Muscle layer of duodenum (tissue), 2 donors: ENCODE measurements around the gene PTAFR.

ENCODE experiments used
- H3K27ac ChIP-seq: one replicate; pipeline ENCODE4 v1.7.0; 2013; ENCODE audit warnings: mild to moderate bottlenecking, low read length
- H3K27me3 ChIP-seq: one replicate; pipeline ENCODE4 v1.7.0; 2013; ENCODE audit warnings: low read depth, mild to moderate bottlenecking, control low read depth, low read length
- H3K36me3 ChIP-seq, 2 donors: one replicate each; pipeline ENCODE4 v1.7.0; 2013; ENCODE audit warnings: low read length in 2 of 2, control low read depth in 1 of 2, mild to moderate bottlenecking in 1 of 2; ENCODE audit not compliant: insufficient read depth in 2 of 2, control insufficient read depth in 1 of 2
- H3K4me1 ChIP-seq, 2 donors: one replicate each; pipeline ENCODE4 v1.7.0; 2013; ENCODE audit warnings: low read length in 2 of 2, mild to moderate bottlenecking in 2 of 2, control low read depth in 1 of 2, moderate library complexity in 1 of 2; ENCODE audit not compliant: insufficient read depth in 2 of 2, control insufficient read depth in 1 of 2
- H3K4me3 ChIP-seq, 2 donors: one replicate each; pipeline ENCODE4 v1.7.0; 2013; ENCODE audit warnings: low read length in 2 of 2, low read depth in 1 of 2, mild to moderate bottlenecking in 1 of 2
- H3K9me3 ChIP-seq, 2 donors: one replicate each; pipeline ENCODE4 v1.7.0; 2013; ENCODE audit warnings: low read length in 2 of 2, control low read depth in 1 of 2, mild to moderate bottlenecking in 1 of 2; ENCODE audit not compliant: control insufficient read depth in 1 of 2
- donor health status: healthy.

Gene PTAFR, protein sequence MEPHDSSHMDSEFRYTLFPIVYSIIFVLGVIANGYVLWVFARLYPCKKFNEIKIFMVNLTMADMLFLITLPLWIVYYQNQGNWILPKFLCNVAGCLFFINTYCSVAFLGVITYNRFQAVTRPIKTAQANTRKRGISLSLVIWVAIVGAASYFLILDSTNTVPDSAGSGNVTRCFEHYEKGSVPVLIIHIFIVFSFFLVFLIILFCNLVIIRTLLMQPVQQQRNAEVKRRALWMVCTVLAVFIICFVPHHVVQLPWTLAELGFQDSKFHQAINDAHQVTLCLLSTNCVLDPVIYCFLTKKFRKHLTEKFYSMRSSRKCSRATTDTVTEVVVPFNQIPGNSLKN

DNA sequence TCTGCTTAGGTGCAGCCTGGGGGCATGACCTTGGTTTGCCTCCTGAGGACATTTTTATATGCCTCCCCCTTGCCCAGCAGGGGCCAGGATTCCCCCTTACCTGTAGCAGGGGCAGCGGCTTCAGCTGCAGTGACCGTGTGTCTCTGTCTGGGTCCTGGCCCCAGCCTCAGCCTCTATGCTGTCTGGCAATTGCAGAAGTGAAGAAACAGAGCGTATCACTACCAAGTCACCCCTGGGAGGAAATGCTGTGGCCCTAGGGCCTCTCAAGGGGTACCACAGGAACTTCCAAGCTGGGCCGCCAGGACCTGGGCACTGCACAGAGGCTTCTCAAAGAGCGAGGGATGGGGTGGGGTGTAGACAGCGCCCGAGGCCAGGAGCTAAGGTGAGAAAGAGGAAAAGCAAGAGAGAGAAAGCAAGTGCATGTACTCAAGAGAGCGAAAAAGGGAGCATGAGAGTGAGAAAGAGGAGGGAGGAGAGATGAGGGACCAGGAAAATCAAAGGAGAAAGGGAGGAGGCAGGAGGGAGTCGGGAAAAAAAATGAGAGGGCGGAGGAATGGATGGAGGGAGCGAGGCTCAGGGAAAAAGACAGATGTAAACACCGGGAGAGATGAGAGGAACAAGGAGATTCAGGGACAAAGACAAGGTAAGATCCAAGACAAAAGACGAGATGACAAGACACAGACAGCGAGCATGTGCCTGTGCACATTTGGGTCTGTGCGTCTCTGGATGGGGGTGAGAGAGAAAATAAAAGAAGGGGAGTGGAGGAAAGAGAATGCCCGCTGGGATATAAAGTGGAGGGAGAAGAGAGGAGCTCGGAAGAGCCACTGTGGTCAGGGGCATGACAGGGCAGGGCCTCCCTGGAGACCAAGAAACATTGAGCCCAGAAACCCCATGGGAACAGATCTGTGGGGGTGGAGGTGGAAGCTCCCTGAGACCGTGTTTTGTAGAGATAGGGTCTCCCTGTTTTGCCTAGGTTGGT lies at the start of gene PTAFR:
Gene PTAFR (minus strand): TSS at position 199 of the 979 bp plus-strand sequence. CDS start 25,669 bp downstream, outside the sequence.
- no peaks in the 10 kb centered on the region for H3K9me3 ChIP-seq
- peak within 1 kb of the TSS; percentile 69 for H3K27ac ChIP-seq
- H3K36me3 ChIP-seq = no peaks in the 10 kb centered on the region
- H3K4me1 ChIP-seq = peaks cover 0 to 4% of the 10 kb centered on the region in 2 donors
- H3K4me3 ChIP-seq = peak within 1 kb of the TSS; percentile 38 to 48
- H3K27me3 ChIP-seq = no peaks in the 10 kb centered on the region

- Histone ChIP-seq H3K27ac (no peak overlapping the region), H3K9me3 (no peaks in the 10 kb centered on the region), H3K27me3 (no peaks in the 10 kb centered on the region), H3K36me3 (peaks cover 19 to 23% of the 10 kb centered on the region in 2 donors), H3K4me1 (no peaks in the 10 kb centered on the region), H3K4me3 (no peak overlapping the region)
Observed at GRCh38 chr1:28213315-28213714, 36.8 kb upstream of the PTAFR start.

DNA sequence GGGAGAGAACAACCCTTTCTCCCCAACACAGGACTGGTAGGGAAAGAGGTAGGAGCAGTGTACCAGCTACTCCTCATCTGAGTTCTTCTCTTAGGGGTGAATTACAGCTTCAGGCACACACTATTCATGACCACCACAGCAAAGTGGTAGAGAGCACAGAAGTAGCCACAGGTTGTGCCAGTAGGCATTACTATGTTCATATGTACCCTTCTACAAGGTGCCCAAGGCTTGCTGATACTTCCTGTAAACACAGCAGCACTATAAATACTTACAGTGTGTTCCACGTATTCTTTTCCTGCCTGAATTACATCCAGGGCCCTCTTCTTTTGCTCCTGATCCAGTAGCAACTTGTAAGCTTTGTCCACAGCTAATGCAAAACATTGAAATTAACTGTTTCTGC lies 33.2 kb upstream of the PTAFR start:
- Histone ChIP-seq H3K36me3 (peaks cover 19 to 38% of the 10 kb centered on the region in 2 donors), H3K27ac (no peak overlapping the region)

DNA sequence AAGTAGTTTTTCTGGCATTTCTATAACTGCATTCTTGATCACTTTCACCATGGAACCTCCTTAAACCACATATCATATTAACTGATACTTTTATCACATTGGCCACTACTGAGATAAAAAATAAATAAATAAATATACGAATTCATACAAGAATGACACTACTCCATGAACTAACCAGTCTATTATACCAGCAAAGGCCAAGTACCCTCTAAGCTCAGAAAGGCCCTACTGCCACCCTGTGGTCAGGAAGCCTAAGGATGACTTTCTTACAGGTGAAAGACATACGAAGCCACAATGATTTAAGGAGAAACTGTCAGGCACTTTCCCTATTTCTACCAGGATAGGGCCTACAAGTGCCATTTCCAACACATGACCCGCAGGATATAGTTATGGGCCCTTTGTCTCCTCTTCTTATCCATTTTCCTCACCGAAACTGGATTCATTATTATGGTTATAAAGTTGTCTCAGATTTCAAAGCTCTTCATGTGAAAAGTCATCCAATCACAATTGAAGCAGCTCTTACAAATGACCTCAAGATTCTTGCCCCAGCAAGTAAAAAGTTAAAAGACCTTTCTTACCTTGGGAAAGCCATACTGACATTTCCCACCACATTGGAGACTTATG lies 32.4 kb upstream of the PTAFR start:
- Histone ChIP-seq H3K4me3 (no peak overlapping the region), H3K36me3 (peaks cover 25 to 41% of the 10 kb centered on the region in 2 donors)

More for the DNA sequence above, 33.2 kb upstream of the PTAFR start:
- no peaks in the 10 kb centered on the region for H3K27me3 ChIP-seq
- no peaks in the 10 kb centered on the region for H3K4me1 ChIP-seq
- H3K4me3 ChIP-seq = no peak overlapping the region
- no peaks in the 10 kb centered on the region for H3K9me3 ChIP-seq

GRCh38 chr1:28205243-28205642 lies 28.8 kb upstream of the PTAFR start:
- Histone ChIP-seq H3K4me1 (no peaks in the 10 kb centered on the region), H3K36me3 (peaks cover 28 to 62% of the 10 kb centered on the region in 2 donors), H3K4me3 (no peak overlapping the region), H3K27ac (no peak overlapping the region), H3K27me3 (no peaks in the 10 kb centered on the region), H3K9me3 (no peaks in the 10 kb centered on the region)

More for the DNA sequence above, 32.4 kb upstream of the PTAFR start:
- Histone ChIP-seq H3K27me3 (no peaks in the 10 kb centered on the region), H3K9me3 (no peaks in the 10 kb centered on the region), H3K27ac (no peak overlapping the region), H3K4me1 (no peaks in the 10 kb centered on the region)

DNA sequence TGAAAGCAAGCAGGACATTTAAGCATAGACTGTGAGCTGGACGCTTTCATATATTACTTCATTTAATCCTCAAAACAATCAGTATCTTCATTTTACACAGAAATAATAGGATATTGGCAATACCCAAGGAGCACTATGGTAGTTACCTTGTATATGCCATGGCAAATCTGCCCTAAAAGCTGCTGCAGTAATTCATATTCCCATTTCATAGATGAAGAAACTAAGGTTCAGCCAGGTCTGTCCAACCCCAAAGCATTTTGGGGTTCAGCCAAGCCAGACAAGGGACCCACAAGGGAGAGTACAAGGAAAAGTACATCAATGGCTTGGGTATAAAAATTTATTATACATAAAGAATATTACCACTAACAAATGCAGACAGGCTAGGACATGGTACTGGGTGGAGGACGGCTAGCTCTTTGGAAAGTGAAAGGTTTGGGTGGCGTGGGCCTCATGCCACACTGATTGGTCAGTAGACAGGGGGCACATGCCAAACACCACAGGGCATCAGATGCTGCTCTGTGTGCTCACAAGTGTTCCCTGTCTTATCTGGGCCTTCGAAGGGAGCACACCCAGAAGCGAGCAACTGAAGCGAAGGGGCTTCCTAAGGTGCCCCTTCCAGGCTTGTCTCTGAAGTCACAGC lies 23.9 kb upstream of the PTAFR start:
- no peak overlapping the region for H3K4me3 ChIP-seq
- no peaks in the 10 kb centered on the region for H3K4me1 ChIP-seq
- peaks cover 32 to 63% of the 10 kb centered on the region in 2 donors for H3K36me3 ChIP-seq
- H3K27me3 ChIP-seq = no peaks in the 10 kb centered on the region
- no peaks in the 10 kb centered on the region for H3K9me3 ChIP-seq
- no peak overlapping the region for H3K27ac ChIP-seq

DNA sequence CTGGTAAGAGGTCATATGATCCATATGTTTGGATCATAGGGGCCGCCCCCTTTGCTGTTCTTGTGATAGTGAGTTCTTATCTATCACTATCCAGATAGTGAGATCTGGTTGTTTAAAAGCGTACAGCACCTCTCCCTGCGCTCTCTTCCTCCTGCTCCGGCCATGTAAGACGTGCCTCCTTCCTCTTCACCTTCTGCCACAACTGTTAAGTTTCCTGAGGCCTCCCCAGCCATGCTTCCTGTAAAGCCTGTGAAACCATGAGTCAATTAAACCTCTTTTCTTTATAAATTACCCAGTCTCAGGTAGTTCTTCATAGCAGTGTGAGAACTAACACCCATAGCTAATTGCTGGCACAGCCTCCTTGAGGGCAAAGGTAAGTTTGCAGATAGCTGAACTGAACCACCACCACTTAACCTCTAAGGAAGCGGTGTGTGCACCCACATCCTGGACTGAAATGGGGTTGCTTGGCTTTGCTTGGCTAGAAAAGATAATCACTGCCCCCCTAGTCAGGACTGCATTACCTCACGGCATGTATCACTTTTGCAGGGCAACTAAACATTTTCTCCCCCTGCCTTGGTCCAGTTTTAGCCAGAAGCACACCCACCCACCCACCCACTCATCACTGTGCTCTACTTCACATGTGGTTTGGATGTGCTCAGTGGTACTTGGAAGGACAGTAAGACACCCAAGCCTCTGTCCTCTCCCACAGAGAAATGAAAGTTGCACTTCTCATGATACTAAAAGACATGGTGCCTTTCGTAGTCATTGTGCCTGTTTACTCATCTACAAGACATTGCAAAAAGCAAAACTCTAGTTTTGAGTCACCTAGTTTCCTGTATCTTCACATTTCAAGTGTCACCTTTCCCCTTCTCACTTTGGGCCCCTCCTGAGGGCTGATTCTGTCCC lies 23.1 kb upstream of the PTAFR start:
- Histone ChIP-seq H3K9me3 (no peaks in the 10 kb centered on the region), H3K4me3 (no peak overlapping the region), H3K4me1 (no peaks in the 10 kb centered on the region), H3K36me3 (peaks cover 32 to 55% of the 10 kb centered on the region in 2 donors), H3K27me3 (no peaks in the 10 kb centered on the region), H3K27ac (no peak overlapping the region)

DNA sequence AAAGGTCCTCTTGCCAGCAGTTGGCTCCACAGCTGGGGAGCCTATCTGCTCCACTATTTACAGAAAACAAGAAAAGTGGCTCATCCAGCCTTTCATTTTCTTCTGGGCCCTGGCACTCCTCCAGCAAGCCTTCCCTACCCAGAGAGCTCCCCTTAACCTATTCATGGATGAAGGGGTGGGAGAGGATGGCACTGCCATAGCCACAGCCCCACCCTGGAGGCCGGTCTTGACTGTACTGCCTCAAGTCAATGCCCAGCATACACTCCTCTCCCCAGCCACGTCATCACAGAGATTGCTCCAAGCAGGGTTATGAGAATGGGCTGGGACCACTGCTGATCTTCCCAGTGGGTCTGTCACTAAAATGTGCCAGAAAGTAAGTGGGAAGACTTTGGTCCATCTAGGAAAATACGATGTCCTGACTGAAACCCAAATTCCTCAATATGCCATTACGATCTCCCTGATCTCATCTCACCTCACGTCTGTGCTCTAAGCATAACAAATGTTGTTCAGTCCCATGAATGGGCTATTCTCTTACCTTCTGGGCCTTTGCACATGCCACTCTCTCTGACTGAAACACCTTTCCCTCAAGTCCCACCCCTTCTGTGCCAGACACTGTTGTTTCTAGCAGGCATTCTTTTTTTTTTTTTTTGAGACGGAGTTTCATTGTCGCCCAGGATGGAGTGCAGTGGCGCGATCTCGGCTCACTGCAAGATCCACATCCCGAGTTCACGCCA lies 21.4 kb upstream of the PTAFR start:
- no peak overlapping the region for H3K27ac ChIP-seq
- H3K4me3 ChIP-seq = no peak overlapping the region
- H3K9me3 ChIP-seq = no peaks in the 10 kb centered on the region
- H3K36me3 ChIP-seq = peaks cover 18 to 38% of the 10 kb centered on the region in 2 donors
- no peaks in the 10 kb centered on the region for H3K4me1 ChIP-seq
- H3K27me3 ChIP-seq = no peaks in the 10 kb centered on the region

DNA sequence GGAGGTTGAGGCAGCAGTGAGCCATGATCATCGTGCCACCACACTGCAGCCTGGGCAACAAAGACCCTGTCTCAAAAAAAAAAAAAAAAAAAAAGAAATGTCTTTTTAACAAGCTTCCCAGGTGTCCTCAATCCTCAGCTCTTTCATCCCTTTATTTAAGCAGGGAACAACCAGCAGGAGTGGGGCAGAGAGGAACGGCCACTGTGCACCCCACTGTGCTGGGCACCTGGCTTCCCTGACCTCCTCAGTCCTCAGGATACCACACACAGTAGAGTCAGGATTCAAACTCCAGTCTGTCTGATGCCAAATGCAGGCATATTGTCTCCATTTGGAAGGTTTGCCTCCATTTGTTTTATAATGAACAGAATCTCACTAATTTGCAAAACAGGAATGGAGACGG lies 19.8 kb upstream of the PTAFR start:
- no peaks in the 10 kb centered on the region for H3K27me3 ChIP-seq
- H3K36me3 ChIP-seq = peaks cover 16 to 33% of the 10 kb centered on the region in 2 donors
- H3K27ac ChIP-seq = no peak overlapping the region
- H3K4me1 ChIP-seq = no peaks in the 10 kb centered on the region
- no peak overlapping the region for H3K4me3 ChIP-seq
- no peaks in the 10 kb centered on the region for H3K9me3 ChIP-seq
